Activated CD8-positive, alpha-beta T cell treated with anti-CD3 and anti-CD28 coated beads for 36 hours (primary cell): ENCODE results near the gene CUL3. TPM values are rescaled to one million over a fixed set of nuclear protein-coding genes. Genes with fewer than 3 reads are reported as not detected.

Experiments
- ATAC-seq: fragments of 200-7000 bp; cut with Tn5 transposase; one replicate; pipeline ENCODE4 v1.10.0; 2021; ENCODE audit warnings: mild to moderate bottlenecking, moderate library complexity
- CTCF ChIA-PET: fragments of 350-600 bp; sonication (Branson Sonifier 250); formaldehyde crosslinking; loops from one replicate; lab custom pipeline; 2021; ENCODE audit warnings: antibody characterized with exemption; lab: Charles Lee
- POLR2A ChIA-PET: fragments of 350-600 bp; sonication (Branson Sonifier 250); formaldehyde crosslinking; loops from one replicate; lab custom pipeline; 2021; ENCODE audit warnings: antibody characterized with exemption; lab: Charles Lee
- DNase-seq: peaks from one replicate; pipeline ENCODE4 v3.0.0-alpha.2; 2020
- H3K27ac Mint-ChIP-seq: one replicate; pipeline ENCODE4 v1.8.0; 2021; ENCODE audit warnings: mild to moderate bottlenecking, mixed read lengths
- H3K27me3 Mint-ChIP-seq: one replicate; pipeline ENCODE4 v1.8.0; 2021; ENCODE audit warnings: mixed read lengths
- H3K36me3 Mint-ChIP-seq: one replicate; pipeline ENCODE4 v1.8.0; 2021; ENCODE audit warnings: low read depth, mixed read lengths
- H3K4me1 Mint-ChIP-seq: one replicate; pipeline ENCODE4 v1.8.0; 2021; ENCODE audit warnings: low read depth, mixed read lengths
- H3K4me3 Mint-ChIP-seq: one replicate; pipeline ENCODE4 v1.8.0; 2021; ENCODE audit warnings: mild to moderate bottlenecking, moderate library complexity, mixed read lengths
- H3K9me3 Mint-ChIP-seq: one replicate; pipeline ENCODE4 v1.8.0; 2021; ENCODE audit warnings: mixed read lengths
- CTCF ChIP-seq: fragments of 200-600 bp; IDR thresholded peaks from one replicate; pipeline ENCODE4 v1.8.0; 2022; ENCODE audit warnings: antibody characterized with exemption, mild to moderate bottlenecking
- intact Hi-C: fragments of 100-400 bp; cut with micrococcal nuclease; formaldehyde crosslinking; loops from one replicate; pipeline ENCODE4 v1.10.0; 2022
- total RNA-seq, 2 experiments: library from RNA; stranded (reverse); gene quantifications; one replicate each; pipeline ENCODE4 v1.2.3, GENCODE V29; 2021

The CUL3 gene
- total RNA-seq = 10 to 100 TPM; 75.0 to 76.7 TPM

GRCh38 chr2:224585211-224586088, at the start of gene CUL3:
Gene CUL3 (minus strand): TSS chr2:224585363. CDS start chr2:224585009, 354 bp downstream.
- peak; percentile 100 for DNase-seq
- peak within 1 kb of the TSS; percentile 95 for H3K27ac Mint-ChIP-seq
- ATAC-seq = peak; percentile 93
- POLR2A ChIA-PET = interaction anchor here (1.0 to 2.4 kb wide), 7 partner anchors 10 to 185 kb away, joined by 3 to 11 read pairs (median 4); no protein-coding TSS in a partner anchor
- peak within 1 kb of the TSS; percentile 98 for H3K4me3 Mint-ChIP-seq
- H3K36me3 Mint-ChIP-seq = peaks cover 24% of the 10 kb centered on the region
- peaks cover 29% of the 10 kb centered on the region for H3K4me1 Mint-ChIP-seq
- intact Hi-C loops = no loop called here
- CTCF ChIA-PET = interaction anchor here (1.1 to 1.9 kb wide), 2 partner anchors 15 to 65 kb away, joined by 3 to 5 read pairs; no protein-coding TSS in a partner anchor
- H3K9me3 Mint-ChIP-seq = no peaks in the 10 kb centered on the region
- TF ChIP-seq CTCF = no peak
- H3K27me3 Mint-ChIP-seq = no peaks in the 10 kb centered on the region

- no peak for ATAC-seq
- H3K9me3 Mint-ChIP-seq = no peaks in the 10 kb centered on the region
- H3K4me3 Mint-ChIP-seq = no peak overlapping the region
- no peak overlapping the region for H3K27ac Mint-ChIP-seq
- POLR2A ChIA-PET = interaction anchor here (0.9 kb wide), 1 partner anchor 276 kb away, joined by 3 read pairs; no protein-coding TSS in a partner anchor
- no peaks in the 10 kb centered on the region for H3K4me1 Mint-ChIP-seq
- no peak for DNase-seq
- intact Hi-C loops = no loop called here
- no peaks in the 10 kb centered on the region for H3K27me3 Mint-ChIP-seq
- CTCF ChIA-PET = interaction anchor here (1.4 kb wide), 1 partner anchor 20 kb away, joined by 6 read pairs; no protein-coding TSS in a partner anchor
- no peaks in the 10 kb centered on the region for H3K36me3 Mint-ChIP-seq
- TF ChIP-seq CTCF = no peak
Measured at GRCh38 chr2:224630659-224631550, 45.7 kb upstream of the CUL3 start.

- Mint-ChIP-seq H3K4me3 (no peak overlapping the region), H3K36me3 (no peaks in the 10 kb centered on the region), H3K27me3 (no peaks in the 10 kb centered on the region), H3K4me1 (no peaks in the 10 kb centered on the region), H3K9me3 (no peaks in the 10 kb centered on the region), H3K27ac (no peak overlapping the region)
- no peak for DNase-seq
- ChIA-PET CTCF (no interaction called here), POLR2A (no interaction called here)
- intact Hi-C loops = no loop called here
- TF ChIP-seq CTCF = no peak
- ATAC-seq = no peak
Measured at GRCh38 chr2:224628416-224628815, 43.3 kb upstream of the CUL3 start.

DNA sequence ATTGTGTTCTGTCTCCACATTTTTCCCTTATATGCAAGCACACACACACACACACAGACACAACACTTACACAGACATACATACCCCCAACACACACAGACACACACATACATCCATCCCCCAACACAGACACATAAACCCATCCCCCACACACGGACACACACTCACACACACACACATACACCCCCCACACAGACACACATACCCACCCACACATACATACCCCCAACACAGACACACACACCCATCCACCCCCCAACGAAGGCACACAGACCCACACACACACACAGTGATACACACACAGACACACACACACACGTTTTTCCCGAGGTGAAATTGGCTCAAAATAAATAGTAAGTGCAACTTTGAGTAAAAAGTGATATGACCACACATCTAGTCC, 41.6 kb upstream of the CUL3 start:
- Mint-ChIP-seq H3K36me3 (no peaks in the 10 kb centered on the region), H3K4me1 (no peaks in the 10 kb centered on the region), H3K27me3 (no peaks in the 10 kb centered on the region), H3K9me3 (no peaks in the 10 kb centered on the region), H3K27ac (no peak overlapping the region), H3K4me3 (no peak overlapping the region)
- ChIA-PET CTCF (interaction anchor here (1.0 kb wide), 1 partner anchor 20 kb away, joined by 3 read pairs; no protein-coding TSS in a partner anchor), POLR2A (no interaction called here)
- intact Hi-C loops = no loop called here
- no peak for TF ChIP-seq CTCF
- DNase-seq = no peak
- ATAC-seq = no peak
